HG03025 (cell line): ENCODE data around the gene BRAT1.

ENCODE experiments used
- ATAC-seq: cut with Tn5 transposase; IDR thresholded peaks from one replicate; pipeline ENCODE4 v1.9.1; 2021; ENCODE audit warnings: mild to moderate bottlenecking, moderate library complexity; ENCODE audit not compliant: unreplicated experiment, low FRiP score

BRAT1 gene

DNA sequence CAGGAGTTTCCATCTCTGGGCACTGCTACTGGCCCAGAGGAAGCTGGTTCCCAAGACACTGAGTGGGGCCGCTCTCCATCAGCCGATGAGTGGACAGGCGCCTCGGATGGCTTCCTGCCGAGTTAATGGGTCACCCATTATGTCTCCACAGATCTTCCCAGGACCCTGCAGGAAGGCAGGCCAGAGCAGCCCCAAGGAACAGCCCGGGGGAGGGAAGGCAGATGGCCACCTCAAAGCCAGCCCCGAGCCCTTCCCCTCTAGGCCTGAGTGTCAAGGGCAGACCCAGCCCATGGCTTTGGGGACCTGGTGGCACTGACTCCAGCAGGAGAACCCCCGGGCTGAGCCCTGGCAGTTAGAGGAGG, 39.1 kb downstream of the BRAT1 start:
- ATAC-seq = no peak

DNA sequence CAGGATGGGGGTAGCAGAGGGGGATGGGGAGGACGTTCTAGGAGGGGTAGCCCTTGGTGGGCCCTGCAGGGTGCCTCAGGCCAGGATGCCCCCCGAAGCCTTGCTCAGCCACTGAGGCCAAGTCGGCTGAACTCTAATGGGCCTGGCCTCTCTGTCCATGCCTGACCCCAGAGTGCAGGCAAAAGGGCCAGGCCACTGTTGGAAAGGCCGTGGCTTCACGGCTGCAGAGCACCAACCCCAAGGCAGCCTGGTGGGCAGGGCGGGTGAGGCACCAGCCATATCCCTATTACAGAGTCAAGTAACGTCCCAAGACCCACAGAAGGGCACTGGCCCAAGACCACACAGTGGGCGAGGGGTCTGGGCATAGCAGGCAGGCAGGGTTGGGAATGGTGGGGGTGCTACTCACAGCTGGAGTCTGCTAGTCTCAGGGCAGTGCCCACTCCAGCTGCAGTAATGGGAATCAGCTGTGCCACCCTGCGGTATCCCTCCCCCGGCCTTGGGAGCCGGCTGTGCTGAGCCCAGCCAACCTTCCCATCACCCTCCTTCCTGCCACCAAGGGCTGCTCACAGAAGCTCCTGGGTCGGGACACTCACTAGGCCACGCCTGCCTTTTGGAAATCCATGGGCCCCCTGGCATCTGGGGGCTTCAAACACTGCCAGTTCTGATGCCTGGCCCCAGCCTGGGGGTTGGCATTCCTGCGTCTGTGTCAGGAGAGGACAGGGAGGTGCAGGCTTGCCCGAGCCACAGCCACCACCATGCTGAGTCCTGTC, 39.7 kb downstream of the BRAT1 start:
- no peak for ATAC-seq

DNA sequence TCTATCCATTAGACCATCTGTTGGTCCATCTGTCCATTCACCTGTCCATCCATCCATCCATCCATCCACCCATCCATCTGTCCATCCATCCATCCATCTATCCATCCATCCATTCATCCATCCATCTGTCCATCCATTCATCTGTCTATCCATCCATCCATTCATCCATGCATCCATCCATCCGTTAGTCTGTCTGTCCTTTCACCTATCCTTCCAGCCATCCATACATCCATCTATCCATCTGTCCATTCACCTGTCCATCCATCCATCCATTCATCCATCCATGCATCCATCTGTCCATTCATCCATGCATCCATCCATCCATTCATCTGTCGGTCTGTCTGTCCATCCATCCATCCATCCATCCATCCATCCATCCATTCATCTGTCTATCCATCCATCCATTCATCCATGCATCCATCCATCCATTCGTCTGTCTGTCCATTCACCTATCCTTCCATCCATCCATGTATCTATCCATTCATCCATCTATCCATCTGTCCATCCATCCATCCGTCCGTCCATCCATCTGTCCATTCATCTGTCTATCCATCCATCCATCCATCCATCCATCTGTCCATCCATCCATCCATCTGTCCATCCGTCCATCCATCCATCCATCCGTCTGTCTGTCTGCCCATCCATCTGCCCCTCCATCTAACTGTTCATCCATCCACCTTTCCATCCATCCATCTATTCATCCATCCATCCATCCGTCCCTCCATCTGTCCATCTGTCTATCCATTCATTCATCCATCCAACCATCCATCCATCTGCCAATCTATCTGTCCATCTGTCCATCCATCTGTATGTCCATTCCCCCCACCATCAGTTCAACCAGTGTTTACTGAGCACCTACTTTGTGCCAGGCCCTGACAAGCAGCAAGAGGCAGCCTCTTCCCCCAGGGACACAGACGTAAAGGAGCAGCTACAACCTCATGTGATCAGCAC, 40.6 kb downstream of the BRAT1 start:
- ATAC-seq = no peak

GRCh38 chr7:2513702-2514101, 41.6 kb downstream of the BRAT1 start:
- no peak for ATAC-seq

GRCh38 chr7:2512713-2513112, 42.6 kb downstream of the BRAT1 start:
- ATAC-seq = no peak

- ATAC-seq = no peak
Observed at GRCh38 chr7:2512179-2512661, 43.1 kb downstream of the BRAT1 start.

DNA sequence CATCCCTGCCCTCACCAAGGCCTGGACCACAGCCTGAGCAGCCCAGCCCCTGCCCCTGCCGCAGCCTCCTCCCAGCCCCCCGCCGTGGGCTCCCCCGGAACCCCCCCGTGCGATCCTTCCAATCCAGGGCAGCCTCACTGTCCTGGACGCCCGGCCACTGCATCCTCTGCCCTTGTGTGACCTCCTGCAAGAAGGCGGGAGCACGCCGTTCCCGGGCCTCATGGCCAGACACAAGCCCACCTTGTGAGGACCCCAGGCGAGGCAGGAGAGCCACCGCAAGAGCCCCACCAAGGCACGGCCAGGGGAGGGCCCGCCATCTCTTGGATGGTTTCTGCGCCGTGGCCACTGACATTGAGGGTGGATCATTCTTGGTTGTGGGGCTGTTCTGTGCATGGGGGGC, 43.6 kb downstream of the BRAT1 start:
- no peak for ATAC-seq

DNA sequence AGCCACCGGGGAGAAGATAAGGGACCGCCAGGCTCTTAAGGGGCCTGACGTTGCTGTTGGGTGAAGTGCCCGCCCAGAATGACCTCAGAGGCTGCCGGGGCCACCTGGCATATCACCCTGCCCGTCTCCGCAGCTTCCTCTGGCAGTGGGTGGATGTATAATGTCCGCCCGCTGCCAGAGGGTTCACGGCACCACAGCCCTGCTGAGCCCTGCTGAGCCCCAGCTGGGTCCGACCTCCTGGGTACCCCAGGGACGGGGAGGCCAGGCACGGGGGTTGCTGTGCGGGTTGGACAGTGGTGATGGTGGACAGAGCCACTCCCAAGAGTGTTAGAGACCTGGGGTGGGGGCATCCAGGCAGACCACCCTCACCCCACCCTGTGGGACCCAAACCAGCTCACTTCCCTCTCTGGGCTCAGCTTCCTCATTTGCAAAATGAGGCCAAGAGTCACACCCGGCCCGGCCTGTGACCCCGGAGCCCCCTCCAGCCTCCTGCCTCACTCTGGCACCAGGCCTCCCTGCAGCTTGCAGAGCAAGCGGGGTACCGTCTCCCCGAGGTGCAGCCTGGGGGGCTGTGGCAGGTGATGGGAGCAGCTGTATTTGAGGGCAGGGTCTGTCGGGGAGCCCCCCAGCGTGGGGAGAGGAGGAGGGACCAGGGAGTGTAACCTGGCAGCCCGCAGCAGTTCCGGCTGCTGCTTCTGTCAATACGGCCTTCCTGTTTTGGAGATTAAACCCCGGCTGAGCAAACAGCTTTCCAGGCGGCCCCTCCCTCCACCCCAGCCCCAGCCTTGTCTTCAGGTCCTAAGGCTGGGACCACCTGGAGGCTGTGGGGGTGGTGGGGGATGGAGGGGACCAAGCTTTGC, 44.2 kb downstream of the BRAT1 start:
- no peak for ATAC-seq

- no peak for ATAC-seq
Observed at GRCh38 chr7:2510130-2510776, 45.1 kb downstream of the BRAT1 start.

- no peak for ATAC-seq
Observed at GRCh38 chr7:2509298-2509906, 45.9 kb downstream of the BRAT1 start.

DNA sequence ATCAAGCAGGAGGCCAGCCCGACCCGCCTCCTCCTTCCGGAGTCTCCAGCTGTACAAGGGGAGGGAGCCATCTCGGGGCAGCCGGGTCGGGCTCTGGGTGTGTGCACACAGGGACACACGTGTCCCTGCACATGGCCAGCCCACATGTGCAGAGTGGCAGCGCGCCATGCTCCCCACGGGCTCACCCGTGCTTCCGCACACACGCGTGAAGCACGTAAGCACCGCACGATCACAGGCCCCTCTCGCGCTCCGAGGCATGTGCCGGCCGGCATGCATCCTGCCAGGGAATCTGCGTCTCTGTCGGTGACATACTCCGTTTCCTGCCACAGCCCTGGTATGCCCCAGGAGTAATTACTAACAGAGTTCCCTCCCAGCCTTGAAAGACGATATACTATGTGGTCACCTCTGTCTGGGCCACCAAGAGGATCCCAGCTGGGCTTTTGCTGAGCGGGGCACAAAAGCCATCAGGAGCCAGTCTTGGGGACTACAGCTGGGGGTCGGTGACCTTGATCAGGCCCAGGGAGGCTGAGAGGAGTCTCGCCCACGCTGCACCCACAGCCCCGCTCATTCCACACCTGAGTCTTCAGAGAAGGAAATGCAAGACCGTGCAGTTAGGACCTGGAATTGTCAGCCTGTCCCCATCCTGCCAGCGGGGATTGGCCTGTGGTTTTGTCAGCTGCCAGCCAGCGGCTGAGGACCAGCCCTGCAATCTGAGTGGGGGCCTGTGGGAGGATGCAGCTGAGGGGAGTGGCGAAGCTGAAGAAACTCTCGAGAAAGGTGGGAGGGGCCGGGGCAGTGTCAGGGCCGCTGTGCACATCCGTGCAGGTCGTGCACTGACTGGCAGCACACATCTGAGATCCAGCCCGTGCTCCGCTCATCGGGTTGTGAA, 46.8 kb downstream of the BRAT1 start:
- no peak for ATAC-seq

GRCh38 chr7:2507917-2508306, 47.4 kb downstream of the BRAT1 start:
- ATAC-seq = no peak

DNA sequence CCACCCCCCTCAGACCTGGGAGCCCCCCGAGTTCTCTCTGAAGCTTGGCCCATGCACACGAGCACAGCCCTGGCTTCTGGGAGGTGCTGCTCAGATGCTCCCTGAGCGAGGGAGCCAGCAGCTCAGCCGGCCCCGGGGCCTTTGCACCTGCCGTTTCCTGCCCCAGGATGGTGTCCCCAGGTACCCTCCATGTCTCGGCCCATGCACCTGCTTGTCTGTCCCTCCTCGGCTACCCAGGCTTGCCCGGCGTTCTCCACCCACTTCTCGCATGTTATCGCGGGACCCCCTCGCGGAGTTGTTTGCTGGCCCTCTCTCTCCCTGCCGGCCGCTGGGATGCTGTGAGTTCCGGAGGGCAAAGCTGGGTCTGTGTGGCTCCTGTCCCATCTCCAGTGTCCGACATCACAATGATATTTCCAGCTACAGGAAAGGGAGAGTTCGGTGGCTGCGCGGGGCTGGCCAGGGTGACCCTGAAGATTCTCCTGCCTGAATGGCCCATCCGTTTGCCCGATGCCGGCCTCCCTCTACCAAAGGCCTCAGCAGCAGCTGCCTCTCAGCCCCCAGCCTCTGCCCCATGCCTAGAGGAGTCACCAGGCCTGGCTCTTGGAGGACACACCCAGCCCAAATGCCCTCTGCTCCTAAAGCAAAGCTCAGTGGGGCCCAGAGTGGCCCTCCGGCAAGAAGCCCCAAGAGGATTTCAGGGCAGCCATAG, 48.0 kb downstream of the BRAT1 start:
- ATAC-seq = no peak

DNA sequence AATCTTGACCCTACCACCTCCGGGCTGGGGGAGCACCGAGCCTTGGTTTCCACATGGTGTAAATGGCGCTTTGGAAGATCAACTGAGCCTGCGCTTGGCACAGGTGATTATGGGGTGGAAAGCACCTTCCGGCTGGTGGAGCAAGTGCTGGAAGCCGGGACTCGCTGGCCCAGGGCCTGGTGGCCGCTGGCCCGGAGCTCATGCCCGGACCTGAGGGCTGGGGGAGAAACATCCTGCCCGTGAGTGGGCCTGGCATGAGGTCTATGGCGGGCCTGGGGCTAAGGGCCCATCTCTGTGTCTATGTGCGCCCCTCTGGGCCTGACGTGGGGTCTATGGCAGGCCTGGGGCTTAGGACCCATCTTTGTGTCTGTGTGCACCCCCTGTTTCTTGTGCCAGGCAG, 49.9 kb downstream of the BRAT1 start:
- no peak for ATAC-seq

DNA sequence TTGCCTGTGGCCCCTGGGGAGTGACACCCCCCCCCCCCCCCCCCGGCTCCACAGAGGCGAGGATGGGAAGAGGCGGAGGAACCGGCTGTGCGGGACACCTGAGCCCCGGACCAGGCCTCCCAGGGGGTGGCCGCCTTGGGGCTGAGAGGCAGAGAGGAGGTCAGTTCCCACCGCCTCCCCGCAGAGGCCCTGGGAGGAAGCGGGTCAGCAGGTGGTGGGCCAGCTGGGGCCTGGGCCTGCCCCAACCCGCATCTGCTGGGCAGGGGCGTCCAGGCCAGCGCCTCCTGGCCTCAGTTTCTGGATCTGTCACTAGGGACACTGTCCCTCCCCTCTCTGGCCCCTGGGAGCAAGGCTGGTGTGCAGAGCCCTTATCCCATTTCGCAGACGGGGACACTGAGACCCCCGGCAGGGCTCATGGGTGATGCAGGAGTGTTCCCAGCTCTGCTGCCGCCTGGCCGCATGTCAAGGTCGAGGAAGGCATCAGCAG, 50.4 kb downstream of the BRAT1 start:
- ATAC-seq = no peak

GRCh38 chr7:2504128-2504888, 51.0 kb downstream of the BRAT1 start:
- ATAC-seq = no peak
